Lower leg skin (tissue), 3 donors: ENCODE data around the gene LHFPL2.

Experiments
- POLR2A ChIP-seq, 2 donors: fragments of 450-650 bp; IDR thresholded peaks; one replicate each; pipeline ENCODE4 v1.6.1; 2016 to 2017; ENCODE audit warnings: antibody characterized with exemption in 2 of 2, mild to moderate bottlenecking in 1 of 2, moderate library complexity in 1 of 2
- TF ChIP-seq, protein P1 (sequence below), 3 donors: fragments of 450-650 bp; IDR thresholded peaks; one replicate each; pipeline ENCODE4 v1.5.1; 2016; ENCODE audit warnings: antibody characterized with exemption in 3 of 3, mild to moderate bottlenecking in 3 of 3, moderate library complexity in 2 of 3

DNA sequence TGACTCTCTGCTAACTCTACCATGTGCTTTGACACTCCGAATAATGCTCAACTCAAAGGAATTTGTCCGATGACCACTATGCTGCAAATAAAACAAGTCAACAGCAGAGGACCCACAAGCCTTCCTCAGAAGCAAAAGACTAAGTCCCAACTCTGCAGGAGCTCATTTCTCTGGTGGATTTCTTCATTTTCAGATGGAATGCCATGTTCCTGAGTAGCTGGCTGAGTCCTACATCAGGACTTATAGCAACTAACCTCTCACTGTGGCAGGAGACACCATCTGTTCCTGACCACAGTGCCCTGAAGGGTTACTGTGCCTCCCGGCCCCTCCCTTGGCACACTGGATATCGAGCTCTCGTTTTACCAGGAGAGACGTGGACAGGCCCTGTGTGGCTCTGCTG lies 20.8 kb downstream of the LHFPL2 start:
- TF ChIP-seq, protein P1, sequence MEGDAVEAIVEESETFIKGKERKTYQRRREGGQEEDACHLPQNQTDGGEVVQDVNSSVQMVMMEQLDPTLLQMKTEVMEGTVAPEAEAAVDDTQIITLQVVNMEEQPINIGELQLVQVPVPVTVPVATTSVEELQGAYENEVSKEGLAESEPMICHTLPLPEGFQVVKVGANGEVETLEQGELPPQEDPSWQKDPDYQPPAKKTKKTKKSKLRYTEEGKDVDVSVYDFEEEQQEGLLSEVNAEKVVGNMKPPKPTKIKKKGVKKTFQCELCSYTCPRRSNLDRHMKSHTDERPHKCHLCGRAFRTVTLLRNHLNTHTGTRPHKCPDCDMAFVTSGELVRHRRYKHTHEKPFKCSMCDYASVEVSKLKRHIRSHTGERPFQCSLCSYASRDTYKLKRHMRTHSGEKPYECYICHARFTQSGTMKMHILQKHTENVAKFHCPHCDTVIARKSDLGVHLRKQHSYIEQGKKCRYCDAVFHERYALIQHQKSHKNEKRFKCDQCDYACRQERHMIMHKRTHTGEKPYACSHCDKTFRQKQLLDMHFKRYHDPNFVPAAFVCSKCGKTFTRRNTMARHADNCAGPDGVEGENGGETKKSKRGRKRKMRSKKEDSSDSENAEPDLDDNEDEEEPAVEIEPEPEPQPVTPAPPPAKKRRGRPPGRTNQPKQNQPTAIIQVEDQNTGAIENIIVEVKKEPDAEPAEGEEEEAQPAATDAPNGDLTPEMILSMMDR (IDR thresholded peaks at IDR 0.05): no peak
- no peak for TF ChIP-seq POLR2A (IDR thresholded peaks at IDR 0.05)
